ENCODE results near the gene SLC39A11.
"Not testable (repeated sequence)": the region's sequence is repeated elsewhere in the genome, so short reads cannot be mapped to it uniquely, and the experiment has no call there.

SLC39A11 gene, protein sequence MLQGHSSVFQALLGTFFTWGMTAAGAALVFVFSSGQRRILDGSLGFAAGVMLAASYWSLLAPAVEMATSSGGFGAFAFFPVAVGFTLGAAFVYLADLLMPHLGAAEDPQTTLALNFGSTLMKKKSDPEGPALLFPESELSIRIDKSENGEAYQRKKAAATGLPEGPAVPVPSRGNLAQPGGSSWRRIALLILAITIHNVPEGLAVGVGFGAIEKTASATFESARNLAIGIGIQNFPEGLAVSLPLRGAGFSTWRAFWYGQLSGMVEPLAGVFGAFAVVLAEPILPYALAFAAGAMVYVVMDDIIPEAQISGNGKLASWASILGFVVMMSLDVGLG

GRCh38 chr17:73092523-73093135 is at the start of gene SLC39A11:
SLC39A11 (minus strand) TSS chr17:73092688; CDS start chr17:73088764, 3,924 bp downstream.
- DNase-seq, result peak; percentile 91 to 92

DNA sequence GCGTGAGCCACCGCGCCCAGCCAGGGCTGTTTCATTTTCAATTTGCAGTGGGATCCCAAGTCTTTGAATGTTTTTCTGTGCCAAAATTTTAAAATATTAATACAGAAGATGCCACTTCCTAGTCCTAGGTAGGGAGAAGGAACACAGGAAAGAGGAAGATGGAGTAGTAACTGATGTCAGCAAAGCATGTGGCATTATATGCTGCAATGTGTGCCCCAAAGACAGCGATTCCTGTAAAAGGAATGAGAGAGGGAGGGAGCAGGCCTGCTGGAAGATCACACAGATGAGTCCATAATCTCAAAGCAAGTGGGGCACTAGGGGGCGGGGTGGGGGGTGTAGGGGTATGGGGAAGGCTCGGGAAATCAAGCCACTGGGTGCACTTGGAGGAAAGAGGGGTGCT is 48.9 kb upstream of the SLC39A11 start:
- DNase-seq, result no peak

GRCh38 chr17:73140566-73140965 is 48.1 kb upstream of the SLC39A11 start:
- DNase-seq, result no peak

- DNase-seq, result no peak
These were observed 46.8 kb upstream of the SLC39A11 start for GRCh38 chr17:73139296-73139695.

GRCh38 chr17:73138541-73139138 is 46.2 kb upstream of the SLC39A11 start:
- no peak for DNase-seq

DNA sequence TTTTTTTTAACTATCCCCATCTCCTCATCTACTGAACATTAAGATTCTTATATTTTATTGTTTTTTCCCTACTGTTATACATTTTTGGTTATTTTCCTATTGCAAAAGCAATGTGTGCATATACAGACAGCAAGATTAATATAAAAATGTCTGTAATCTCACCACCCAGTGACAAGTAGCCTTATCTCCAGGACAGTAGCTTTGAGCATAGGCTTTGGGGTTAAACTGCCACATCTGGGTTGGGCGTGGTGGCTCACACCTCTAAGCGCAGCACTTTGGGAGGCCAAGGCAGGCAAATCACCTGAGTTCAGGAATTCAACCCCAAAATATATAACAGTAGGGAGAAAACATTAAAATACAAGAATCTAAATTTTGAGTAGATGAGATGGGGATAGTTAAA is 44.9 kb upstream of the SLC39A11 start:
- DNase-seq, result no peak

DNA sequence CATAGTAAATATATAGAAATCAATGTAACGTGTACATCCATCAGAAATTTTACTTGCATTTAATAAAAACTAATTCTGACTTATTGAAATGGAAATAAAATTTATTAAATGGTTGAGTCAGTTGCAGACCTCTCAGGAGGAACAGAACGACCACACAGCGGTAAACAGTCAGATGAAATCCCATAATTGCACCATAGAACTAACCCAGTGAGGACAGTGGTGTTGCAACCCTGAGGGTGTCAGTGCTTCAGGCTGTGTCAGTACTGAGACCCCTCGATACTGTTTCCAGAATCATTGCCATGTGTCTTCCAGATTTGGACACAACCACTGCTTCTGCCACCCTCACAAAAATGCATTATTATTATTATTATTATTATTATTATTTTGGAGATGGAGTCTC is 43.3 kb upstream of the SLC39A11 start:
- no peak for DNase-seq

GRCh38 chr17:73133911-73134649 is 41.6 kb upstream of the SLC39A11 start:
- no peak for DNase-seq

DNA sequence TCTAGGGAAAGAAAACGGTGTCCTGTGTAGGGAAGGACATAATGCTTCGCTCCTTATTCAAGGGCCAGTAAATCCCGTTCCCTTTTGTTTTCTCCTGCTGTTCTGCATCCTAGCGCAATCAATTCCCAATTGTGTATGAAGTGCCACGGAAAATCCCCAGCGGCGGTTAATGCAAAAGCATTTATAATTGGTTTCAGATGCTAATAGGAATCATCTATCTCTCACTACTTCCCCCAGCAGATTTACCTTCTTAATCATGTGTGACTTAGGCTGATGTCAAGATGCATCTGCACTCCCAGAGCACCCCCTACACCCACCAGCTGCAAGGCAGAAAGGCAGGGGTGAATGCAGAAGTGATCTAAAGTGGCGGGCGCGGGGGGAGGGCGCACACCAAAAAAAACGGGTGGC is 39.6 kb upstream of the SLC39A11 start:
- DNase-seq, result no peak

DNA sequence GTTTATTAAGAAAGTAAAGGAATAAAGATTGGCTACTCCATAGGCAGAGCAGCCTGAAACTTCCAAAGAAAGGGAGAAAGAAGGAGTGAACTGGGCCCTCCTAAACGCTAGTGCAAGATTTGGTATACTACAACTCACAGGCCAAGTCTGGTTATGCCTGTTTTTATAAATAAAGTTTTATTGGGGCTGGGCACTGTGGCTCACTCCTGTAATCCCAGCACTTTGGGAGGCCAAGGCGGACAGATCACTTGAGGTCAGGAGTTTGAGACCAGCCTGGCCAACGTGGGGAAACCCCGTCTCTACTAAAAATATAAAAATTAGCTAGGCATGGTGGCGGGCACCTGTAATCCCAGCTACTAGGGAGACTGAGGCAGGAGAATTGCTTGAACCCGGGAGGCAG is 39.0 kb upstream of the SLC39A11 start:
- DNase-seq, result not testable (repeated sequence)

- DNase-seq, result no peak
These were observed 38.5 kb upstream of the SLC39A11 start for GRCh38 chr17:73130977-73131376.

GRCh38 chr17:73128496-73128895 is 36.0 kb upstream of the SLC39A11 start:
- DNase-seq, result no peak

- no peak for DNase-seq
These were observed 34.4 kb upstream of the SLC39A11 start for GRCh38 chr17:73126716-73127473.

DNA sequence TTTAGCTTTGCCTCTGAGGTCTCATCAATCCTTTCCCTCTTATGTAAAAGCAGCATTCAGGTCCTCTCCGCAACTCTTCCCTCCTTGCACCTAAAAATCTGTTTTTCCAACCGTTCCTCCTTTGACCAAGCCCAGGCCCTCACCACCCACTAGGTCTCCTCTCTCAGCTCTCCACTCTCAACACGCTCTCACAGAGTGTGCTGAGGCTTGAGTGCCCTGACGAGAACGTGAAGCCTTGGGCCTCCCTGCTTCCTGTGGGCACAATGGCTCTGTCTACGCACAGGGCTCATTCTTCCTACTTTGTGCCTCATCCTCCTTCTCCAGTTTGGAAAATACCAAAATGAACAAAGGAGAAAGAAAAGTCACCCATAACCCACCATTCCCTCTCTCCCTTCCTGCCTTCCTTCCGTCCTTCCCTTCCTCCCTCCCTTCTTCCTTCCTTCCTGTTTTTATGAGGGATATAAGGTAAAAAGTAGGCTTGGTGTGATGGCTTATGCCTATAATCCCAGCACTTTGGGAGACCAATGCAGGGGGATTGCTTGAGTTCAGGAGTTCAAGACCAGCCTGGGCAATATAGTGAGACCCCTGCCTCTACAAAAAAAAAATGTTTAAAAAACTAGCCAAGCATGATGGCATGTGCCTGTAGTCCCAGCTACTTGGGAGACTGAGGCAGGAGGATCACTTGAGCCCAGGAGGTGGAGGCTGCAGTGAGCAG is 31.3 kb upstream of the SLC39A11 start:
- no peak for DNase-seq

GRCh38 chr17:73122953-73123605 is 30.6 kb upstream of the SLC39A11 start:
- DNase-seq, result no peak

- DNase-seq, result no peak
These were observed 29.0 kb upstream of the SLC39A11 start for GRCh38 chr17:73121506-73121905.

GRCh38 chr17:73119631-73120030 is 27.1 kb upstream of the SLC39A11 start:
- no peak for DNase-seq

DNA sequence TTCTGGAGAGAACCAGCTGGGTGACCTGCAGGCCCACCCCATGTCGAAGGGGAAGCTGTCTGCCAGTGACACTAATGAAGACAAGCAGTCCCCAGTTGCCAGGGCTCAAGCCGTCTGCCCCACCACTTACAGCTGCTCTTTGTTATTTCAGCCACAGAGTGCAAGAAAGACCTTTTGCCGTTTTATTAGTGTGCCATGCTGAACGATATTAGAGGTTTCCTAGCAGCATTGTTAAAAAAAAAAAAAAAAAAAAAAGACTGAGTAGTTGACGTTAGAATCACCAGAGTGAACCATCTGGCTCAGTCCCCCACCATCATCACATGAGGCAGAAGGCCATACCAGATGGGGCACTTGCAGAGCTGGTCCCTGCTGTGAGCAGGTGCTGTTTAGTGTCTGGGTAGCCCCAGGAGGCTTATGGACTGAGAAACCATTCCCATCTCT is 26.5 kb upstream of the SLC39A11 start:
- DNase-seq, result no peak

- no peak for DNase-seq
These were observed 25.7 kb upstream of the SLC39A11 start for GRCh38 chr17:73118139-73118538.

DNA sequence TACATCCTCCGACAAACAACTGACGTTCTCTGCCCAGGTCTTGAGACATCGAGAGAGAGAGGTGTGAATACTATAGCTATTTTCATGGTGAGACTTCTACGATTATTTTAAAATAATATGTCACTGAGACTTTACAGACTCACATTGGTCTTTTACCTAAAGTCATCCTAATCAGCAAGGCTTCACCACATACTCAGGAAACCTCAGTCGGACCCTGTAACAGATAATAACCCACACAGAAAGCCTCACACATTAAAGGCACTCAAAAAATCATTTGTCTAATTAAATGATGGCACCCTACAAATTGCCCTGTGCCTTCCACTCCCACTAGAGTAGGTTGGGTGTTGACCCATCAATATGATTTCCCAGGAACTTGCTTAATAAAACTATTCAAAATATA is 19.8 kb upstream of the SLC39A11 start:
- DNase-seq, result no peak

DNA sequence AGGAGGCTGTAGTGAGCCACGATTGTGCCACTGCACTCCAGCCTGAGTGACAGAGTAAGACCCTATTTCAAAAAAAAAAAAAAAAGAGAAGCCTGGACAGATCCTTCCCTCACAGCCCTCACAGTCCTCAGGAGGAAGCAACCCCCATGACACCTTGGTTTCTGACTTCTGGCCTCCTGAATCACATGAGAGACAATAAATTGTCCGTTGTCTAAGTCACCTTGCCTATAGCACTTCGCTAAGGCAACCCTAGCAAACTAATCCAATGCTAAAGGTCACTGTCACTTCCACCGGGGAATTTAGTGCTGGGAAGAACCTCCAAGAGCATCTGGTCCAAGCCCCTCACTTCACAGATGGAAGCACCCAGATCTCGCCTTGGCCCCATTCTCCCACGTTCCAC is 18.9 kb upstream of the SLC39A11 start:
- no peak for DNase-seq

All from stimulated activated CD4-positive, alpha-beta T cell treated with anti-CD3 and anti-CD28 coated beads, Interleukin-2, amount 100 ng/mL, for 24 hours (primary cell).